NCI-H2081 treated with DMSO at 0.1 percent for 48 hours (cell line): ENCODE results near the gene MACROD1.

Experiments used
- DNase-seq: peaks from one replicate; lab custom pipeline; 2025; lab: John Stamatoyannopoulos, UW

MACROD1 gene

DNA sequence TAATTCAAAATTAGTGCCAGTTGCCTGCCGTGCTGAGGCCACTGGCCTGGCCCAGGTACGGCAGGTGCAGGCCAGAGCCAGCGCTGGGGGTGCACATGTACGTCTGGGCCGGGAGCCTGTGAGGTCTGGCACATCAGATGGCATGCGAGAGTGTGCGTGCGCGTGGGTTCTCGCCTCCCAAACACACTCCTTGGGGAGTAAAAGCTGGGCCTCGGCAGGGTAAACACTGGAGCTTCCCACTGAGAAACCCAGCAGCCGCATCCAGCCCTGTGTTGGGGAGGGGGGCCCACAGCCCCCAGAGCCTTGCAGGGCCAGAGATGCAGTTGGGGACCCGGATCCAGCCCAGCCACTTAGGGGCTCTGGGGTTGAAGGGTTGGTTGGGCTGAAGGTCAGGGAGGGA, 92.4 kb downstream of the MACROD1 start:
- no peak for DNase-seq

DNA sequence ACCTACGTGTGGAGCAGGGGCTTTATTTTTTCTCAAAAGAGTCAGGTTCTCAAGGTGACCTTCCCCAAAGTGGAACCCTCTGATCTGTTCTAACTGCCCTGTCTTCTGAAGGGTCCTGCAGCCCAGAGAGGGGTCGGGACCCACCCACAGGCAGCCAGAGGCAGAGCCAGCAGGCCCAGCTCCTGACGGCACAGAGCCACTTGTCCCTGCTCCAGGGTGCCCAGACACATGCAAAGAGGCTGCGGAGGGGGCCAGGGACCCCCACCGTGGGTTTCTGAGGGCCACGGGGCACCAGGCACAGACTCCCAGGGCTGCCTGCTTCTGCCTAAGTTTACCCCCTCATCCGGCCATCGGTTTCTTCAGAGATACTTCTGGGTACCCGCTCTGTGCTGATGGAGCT, 93.0 kb downstream of the MACROD1 start:
- no peak for DNase-seq

DNA sequence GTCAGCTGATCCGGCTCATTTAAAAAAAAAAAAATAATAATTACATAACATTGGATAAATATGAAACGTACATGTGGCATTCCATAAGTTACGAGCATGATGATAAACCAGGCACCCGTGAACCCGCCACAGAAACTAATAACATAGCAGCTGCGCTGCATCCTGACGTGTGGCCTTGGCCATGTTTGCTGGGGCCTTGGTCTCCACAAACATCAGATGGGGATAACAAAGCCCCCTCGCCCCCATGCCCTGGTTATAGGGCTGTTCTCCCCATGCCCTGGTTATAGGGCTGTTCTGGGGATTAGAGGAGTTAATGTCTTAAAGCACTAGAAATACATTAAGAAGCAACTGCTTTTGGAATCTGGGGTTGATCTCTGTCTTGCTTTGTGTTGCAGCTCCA, 93.5 kb downstream of the MACROD1 start:
- DNase-seq, result no peak

DNA sequence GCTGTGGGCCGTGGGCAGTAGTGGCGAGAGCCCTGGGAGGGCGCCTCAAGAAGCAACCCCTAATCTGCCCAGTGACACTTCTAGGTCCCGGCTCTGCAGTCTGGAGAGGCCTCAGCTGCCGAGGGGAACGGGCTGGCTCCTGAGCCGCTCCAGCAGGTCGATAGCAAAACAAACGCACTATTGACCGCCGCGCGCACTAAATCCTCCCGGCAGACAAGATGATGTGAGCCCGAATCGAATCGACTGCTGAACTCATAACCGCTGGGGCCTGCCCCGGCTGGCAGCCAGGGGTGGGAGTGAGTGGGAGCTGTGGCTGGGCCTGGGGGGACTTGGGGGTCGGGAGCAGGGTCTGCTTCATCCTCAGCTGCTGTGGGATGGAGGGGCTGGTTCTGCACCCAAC, 94.1 kb downstream of the MACROD1 start:
- DNase-seq, result no peak

DNA sequence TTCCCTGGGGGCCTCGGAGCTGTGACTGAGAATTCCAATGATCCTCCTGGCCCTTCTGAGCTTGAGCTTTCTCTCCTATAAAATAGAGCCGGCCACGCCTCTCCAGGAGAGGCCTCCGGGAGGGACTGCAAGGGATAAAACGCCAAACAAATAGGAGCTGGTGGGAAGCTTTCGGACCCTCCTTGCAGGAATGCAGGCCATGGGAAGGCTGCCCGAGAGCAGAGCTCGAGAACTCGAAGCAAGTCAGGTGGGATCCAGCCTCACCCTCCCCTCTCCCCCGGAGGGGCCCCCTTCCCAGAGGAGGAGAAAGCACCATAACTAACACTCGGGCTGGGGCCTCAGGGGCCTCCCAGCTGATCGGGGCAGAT, 95.6 kb downstream of the MACROD1 start:
- no peak for DNase-seq

DNA sequence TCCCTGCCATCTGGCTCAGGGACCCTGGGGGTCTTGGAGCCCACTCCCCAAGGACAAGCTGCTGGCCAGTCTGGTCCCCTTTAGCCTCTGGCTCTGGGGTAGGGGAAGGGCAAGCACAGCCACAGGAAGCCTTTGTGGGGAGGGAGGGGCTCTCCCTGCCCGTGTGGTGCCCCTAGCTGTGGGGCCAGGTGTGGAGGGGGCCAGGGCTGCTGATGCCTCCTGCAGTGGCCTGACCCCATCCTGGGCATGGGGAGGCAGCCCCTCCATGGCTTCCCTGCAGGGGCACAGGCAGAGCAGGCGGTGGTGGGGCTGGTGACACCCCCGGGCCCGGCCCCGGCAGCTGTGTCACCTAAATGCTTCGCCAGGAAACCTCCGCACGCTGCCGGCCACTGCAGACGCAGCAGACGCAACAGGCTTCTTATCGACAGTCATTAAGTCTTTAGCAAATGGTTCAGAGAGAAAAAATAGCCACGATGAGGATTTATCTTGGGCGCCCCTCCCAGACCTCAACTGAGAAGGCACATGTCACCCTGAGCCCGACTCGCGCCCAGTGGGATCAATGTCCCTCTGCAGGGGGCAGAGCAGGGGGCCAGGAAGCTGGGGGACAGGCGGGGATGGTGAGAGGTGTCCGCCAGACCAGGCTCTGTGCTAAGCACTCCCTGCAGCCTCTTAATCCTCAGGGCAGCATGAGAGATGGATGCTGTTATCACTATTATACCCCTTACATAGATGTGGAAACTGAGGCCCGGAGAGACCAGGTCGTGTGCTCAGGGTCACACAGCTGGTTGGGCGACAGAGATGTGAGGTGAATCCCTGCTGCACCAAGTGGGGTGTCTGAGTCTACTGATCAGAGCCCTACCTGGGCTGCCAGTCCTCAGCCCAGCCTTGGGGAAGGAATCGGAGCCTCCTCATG, 96.3 kb downstream of the MACROD1 start:
- no peak for DNase-seq

DNA sequence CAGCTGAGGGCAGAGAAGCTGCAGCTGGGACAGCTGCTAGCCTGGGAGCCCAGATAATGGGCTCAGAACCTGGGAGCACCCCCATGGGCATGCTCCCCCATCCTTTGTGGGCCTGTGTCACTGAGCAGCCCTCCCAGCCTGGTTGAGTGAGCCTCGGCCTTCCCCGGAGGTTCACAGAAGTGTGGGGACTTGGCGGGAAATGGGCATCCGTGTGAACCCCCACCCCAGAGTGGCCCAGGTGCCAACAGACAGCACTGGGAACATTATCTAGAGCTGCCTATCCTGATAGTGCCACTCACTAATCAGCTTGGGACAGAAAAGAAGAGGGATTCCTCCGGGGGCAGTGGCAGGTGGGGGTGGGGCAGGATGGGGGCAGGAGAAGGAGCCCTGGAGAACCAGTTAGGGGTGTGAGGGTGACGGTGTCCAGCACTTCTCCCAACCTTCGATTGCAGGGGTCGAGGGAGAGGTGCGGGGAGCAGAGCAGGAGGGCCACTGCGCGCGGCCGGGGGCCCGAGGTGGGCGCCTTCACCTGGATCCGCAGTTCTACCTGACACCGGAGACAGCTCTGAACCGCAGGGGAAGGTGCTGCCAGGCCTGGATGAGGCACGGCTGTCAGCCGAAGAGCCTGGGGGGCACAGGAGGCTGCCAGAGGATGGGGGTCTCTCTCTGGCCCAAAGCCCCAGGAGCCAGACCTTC, 97.1 kb downstream of the MACROD1 start:
- DNase-seq, result no peak

DNA sequence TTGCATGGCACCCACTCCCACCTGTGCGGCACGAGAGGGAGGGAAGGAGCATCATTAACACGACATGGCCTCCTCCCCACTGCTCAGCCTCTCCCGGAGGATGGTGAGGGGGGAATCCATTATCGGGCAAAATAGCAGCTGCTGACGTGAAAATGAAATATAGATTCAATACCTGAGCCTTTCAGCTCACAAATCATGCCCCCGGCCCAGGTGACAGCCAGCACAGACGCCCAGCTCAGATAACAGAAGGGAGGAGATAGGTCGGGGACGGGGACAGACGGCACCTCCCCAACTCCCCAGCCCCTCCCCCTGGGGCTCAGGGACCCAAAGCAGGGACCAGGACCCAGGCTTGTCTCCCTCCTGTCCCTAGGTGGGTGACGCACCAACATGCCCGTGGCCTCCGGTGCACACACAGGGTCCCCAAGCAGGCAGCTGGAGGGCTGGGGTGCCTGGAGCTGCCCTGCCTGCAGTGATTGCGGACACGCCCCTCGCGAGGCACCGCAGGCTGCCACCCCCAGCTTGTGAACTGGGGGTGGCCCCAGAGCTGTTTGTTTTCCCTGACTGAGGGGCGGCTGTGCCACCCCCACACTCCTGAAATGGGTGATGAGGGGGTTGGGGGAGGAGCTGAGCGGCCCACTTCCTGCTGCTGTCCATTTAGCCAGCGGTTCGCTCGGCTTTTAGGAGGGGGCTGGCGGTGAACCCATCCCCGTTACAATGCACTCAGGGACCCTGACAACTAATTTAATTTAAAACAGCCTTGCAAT, 98.5 kb downstream of the MACROD1 start:
- DNase-seq, result no peak

DNA sequence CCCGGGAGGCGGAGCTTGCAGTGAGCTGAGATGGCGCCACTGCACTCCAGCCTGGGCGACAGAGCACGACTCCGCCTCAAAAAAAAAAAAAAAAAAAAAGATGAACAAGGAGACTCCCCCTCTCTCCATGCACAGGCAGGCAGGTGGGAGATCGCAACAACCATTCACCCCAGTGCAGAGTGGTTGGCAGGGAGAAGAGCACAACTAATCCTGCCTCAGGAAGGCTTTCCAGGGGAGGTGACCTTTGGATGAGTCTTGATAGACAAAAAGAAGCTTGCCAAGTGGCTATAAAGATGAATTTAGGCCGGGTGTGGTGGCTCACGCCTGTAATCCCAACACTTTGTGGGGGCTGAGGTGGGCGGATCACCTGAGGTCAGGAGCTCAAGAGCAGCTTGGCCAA, 100.2 kb downstream of the MACROD1 start:
- DNase-seq, result no peak

DNA sequence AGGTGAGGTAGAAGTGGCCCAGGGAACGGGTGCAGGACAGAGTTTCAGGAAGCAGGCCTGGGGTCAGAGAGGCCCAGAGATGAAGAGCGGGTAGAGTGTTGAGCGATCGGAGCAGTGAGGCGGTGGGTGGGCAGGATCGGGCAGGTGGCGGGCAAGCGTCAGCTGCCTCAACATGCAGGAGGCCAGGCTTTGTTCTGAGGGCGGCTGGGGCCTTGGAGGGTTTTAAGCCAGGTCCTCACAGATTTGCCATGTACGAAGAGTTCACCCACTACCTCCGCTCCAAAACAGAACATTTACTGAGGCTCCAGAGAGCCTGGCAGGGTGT, 100.8 kb downstream of the MACROD1 start:
- DNase-seq, result no peak

DNA sequence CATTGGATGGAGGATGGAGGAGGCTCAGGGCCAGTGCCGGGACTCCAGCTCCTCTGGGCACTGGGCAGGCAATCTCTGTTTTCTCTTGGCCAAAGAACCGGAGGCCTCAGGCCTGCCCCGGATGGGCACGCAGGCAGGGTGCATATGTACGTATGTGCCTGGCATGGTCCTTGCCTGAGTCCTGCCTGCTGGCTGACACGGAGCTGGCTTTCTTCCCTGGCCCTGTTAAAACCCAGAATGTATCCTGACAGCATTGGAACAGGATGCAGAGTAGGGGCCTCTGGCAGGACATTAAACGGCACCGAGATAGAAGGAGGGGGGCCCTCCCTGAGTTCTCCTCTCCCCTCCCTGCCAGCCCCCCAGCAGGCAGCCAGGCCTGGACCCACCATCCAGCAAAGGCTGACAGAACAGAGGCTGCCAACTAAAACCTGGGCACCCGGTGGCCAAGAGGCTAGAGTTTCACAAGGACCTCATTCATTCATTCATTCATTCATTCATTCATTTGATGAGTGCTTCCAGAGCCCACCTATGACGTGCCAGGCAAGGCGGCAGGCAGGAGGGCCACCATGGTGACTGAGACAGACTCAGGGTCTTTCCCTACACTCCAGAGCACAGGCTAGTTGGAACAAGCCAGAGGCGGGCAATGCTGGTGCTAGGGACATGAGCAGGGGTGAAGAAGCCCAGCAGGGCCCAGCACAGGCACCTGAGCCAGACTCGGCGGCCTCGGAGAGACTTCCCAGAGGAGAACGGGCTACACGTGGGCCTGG, 101.4 kb downstream of the MACROD1 start:
- no peak for DNase-seq

DNA sequence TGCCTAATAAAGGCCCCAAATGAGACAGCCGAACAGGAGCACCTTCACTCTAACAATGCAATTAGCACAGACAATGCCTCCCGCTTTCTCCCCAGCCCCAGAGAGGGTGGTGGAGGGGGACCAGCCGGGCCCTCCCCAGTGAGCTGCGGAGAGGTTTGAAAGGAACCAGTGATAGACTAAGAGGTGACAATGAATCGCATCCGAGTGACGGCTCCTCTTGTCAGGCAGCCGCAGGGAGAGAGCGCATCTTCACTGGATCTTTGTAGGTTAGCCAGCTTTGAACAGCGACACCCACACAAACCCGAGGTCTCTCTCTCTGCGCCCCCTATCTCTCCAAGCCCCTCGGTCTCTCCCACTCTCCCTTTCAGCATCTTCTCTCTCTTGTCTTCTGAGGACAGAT, 102.1 kb downstream of the MACROD1 start:
- no peak for DNase-seq

DNA sequence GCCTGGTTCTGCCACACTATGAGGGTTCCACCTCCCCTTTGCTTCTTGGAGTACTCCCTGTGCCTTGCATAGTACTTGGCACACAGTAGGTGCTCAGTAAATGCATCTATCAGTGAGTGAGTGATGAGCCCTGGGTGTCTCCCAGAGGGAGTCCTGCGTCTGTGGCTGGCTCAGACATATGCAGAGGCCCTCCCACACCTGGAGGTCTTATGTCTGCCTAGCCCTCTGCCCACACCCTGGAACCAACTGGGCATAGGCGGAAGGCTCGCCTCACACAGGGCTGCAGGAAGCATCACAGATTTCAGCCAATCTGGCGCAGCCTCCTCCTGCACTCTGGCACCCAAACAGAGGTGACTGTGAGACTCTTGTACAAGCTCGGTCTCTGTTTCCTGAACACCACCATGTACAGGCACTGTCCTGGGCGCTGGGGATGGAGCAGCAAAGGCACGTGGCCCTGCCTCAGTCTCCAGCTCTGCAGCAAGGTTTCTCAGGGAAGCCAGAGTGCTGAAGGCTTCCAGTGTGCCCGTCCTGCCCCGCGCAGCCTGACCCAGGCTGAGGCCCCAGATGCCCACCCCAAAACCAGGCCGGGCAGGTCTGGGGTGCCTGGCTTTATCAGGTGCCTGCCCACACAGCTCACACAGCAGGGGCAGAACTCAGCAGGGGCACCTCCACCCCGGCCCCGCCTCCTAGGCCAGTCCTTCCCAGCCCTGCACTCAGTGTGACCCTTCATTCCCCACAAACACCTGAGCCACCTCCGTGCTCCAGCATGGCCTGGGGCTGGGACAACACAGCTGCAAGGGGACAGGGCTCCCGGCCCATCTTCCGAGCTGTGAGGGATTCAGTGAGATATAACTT, 103.5 kb downstream of the MACROD1 start:
- DNase-seq, result no peak

DNA sequence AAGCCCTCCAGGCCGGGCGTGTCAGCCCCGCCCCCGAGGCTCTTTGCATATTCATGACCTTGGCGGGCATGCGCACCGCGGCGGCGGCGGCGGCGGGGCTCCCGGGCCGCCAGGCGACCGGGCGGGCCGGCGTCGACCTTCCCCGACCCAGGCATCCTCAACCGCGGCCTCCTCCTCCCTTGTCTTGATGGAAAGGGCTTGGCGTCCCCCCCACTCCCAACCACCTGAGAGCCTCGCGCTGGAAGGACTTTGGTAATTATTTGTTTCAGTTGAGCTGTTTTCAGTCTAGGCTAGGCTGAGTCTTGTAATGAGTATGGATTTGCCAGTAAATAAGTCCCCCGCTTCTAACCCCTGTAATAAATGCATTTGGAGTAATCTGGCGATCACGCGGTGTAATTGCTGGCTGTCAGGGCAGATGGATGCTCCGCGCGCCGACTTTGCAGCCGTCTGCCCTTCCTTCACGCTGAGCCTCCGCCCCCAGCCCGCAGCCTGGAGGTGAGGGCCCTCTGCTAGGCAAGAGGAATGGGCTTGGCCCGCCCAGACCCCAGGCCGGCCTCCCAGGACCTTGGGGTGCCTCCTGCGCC, 105.0 kb downstream of the MACROD1 start:
- DNase-seq, result peak; percentile 75

DNA sequence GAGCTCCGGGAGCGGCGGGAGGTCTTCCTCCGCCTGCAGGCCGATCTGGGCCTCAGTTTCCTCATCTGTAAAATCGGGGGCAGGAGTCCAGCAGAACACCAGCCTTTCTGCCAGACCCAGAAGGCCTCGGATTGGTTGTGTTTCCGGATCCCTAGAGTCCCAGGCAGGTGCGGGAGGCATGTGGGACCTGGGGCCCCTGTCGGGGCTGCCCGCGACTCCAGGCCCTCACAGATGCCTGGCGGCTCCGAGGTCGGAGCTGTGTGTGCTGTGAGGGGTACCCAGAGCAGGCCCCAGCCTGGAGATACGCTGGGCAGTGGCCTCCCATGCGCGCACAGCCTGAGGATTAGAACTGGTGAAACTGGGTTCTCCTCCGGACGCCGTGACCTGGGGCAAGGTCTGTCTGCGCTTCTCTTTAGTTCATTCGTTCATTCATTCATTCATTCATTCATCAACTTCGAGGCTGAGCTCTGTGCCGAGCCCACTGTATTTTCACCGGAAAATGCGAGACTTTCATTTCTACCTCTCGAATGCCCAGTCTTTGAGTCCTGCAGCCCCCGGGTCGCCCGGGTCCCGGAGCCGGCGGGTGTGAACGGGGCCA, 105.6 kb downstream of the MACROD1 start:
- DNase-seq, result no peak

DNA sequence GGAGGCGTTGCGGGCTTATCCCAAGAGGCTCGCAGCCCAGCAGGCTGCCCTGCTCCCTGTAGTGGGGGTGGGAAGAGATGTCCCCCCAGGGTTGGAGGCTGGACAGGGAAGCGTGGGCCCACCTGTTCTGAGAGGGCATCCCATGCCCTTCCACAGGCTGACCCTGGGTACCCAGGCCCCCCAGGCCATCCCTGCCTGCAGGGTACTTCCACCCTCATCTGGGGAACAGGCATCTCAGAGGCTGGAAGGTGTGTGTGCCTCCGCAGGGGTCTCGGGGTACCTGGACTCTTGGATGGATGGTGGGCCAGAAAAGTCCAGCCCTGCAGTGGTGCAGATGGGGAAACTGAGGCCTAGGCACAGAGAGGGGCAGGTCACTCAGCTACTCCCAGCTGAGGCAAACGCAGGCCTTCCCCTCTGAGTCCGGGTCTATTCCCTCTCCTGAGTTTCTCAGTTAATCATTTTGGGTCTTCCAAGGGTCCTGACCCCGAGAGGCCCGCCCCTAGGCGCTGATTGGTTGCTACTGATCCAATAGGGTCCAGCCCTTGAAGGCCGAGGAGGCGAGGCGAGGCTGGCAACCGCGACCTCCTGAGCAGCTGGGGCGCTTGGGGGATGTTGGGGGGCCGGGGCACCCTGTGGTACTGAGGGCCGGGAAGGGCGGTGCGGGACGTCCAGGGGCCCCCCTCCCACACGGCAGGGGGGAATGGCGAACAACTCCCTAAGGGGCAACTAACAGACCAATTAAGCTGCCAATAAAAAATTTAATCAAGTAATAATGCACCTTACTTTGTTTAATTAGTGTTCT, 106.4 kb downstream of the MACROD1 start:
- no peak for DNase-seq

DNA sequence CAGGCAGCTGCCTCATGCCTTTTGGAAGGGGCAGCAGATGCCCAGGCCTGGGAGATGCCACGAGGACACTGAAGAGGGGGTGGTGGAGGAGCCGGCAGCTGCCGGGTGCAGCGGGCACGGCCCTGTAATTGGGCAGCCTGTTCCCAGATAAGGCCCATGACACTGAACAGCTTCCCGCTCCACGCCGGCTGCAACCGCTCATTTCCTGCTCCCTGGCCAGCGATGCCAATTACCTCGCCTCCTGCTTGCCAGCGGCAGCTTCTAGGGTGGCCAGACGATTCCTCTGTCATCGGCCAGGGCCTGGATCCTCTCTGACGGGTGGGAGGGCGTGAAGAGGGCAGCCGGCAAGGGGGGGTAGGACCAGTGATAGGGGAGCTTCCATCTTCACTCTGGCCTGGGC, 107.4 kb downstream of the MACROD1 start:
- DNase-seq, result peak; percentile 42

DNA sequence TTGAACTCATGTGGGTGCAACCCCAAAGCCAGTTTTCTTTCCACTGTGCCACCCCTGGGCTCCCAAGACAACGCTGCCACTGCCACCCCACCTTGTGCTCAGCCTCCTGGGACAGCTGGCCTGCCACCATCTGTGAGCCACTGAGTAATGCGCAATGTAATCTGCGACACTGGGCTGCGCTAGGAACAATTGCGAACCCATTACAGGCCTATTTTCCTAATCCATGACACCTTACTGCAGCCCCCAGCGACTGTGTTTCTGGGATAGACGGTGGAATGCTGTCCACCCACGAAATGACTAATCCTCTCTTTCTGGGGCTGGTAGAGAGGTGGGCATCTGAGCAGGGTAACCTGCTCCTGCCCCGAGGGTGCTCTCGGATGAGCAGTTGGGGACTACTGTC, 108.0 kb downstream of the MACROD1 start:
- no peak for DNase-seq

DNA sequence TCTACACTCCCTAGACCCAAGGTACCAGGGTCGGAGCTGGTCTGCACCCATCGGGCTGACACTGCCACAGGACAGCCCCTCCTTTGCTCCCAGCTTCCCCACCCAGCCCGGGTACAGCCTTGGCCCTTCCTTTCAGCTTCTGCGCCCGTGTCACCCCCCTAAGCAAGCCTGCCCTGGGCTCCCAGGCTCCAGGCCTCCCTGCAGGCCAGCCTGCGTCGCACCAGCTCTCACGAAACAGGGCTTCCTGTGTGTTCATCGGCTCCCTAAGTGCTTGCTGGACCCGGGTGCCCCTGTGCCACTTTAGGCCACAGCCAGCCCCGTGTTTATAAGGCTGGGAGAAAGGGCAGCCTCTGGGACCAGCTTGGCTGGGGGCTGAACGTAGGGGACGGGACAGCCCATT, 109.1 kb downstream of the MACROD1 start:
- DNase-seq, result no peak
